ENCODE measurements around the gene WDR73.

GRCh38 chr15:84604826-84605553, 49.1 kb downstream of the WDR73 start:
- TF ChIP-seq NR2C2 (CRISPR knock-in tag; IDR thresholded peaks at IDR 0.05) = no peak
- no peak for TF ChIP-seq NR2C2 (tag; IDR thresholded peaks at IDR 0.05)
- no peak for TF ChIP-seq SIN3A (IDR thresholded peaks at IDR 0.05; ENCODE audit: borderline replicate concordance in 2 of 2, control insufficient read depth in 1 of 2, low read depth in 2 of 2, low read length in 2 of 2)
- TF ChIP-seq MAX (CRISPR knock-in tag; IDR thresholded peaks at IDR 0.05) = no peak
- no peak for TF ChIP-seq HDAC8 (tag; IDR thresholded peaks at IDR 0.05)
- no peak for TF ChIP-seq POLR2A (conservative IDR thresholded peaks at IDR 0.05)
